Gastrocnemius medialis (tissue), 4 donors: Measurements from ENCODE around the gene THRSP. TPM values are rescaled to one million over a fixed set of nuclear protein-coding genes. Genes with fewer than 3 reads are reported as not detected.

ENCODE experiments used
- ATAC-seq, 2 donors: fragments of 150-250 bp; one replicate each; pipeline ENCODE4 v1.9.1; 2016
- DNase-seq, 2 donors: peaks; one replicate each; pipeline ENCODE4 v3.0.0-alpha.2; 2019
- H3K27ac ChIP-seq, 4 donors: fragments of 200-600 bp; sonication (generic); 1 replicate in 1 of 4; 2 replicates in 3 of 4; pipeline ENCODE4 v1.5.1; 2016 to 2018; ENCODE audit warnings: mild to moderate bottlenecking in 2 of 4, moderate library complexity in 1 of 4
- H3K27me3 ChIP-seq, 3 donors: fragments of 200-600 bp; sonication (generic) in 2 of 3; 1 replicate in 1 of 3; 2 replicates in 2 of 3; pipeline versions ENCODE4 v1.5.1 to v1.6.0; 2016 to 2019; ENCODE audit warnings: mild to moderate bottlenecking in 1 of 3, moderate library complexity in 1 of 3
- H3K36me3 ChIP-seq, 2 donors: fragments of 200-600 bp; sonication (generic) in 1 of 2; one replicate each; pipeline ENCODE4 v1.5.1; 2017 to 2018
- H3K4me1 ChIP-seq, 2 donors: fragments of 200-600 bp; sonication (generic) in 1 of 2; one replicate each; pipeline ENCODE4 v1.5.1; 2016 to 2017; ENCODE audit warnings: mild to moderate bottlenecking in 2 of 2
- H3K4me3 ChIP-seq, 4 donors: fragments of 200-600 bp; sonication (generic) in 3 of 4; 1 replicate in 1 of 4; 2 replicates in 3 of 4; pipeline ENCODE4 v1.5.1; 2016 to 2019; ENCODE audit warnings: mild to moderate bottlenecking in 2 of 4
- H3K9me3 ChIP-seq, 3 donors: fragments of 200-600 bp; sonication (generic) in 2 of 3; 1 replicate in 1 of 3; 2 replicates in 2 of 3; pipeline ENCODE4 v1.5.1; 2016 to 2019
- CTCF ChIP-seq, 5 experiments: fragments of 450-650 bp in 3 of 5; fragments of 200-600 bp in 2 of 5; sonication (generic) in 2 of 5; IDR thresholded peaks in 4 of 5; conservative IDR thresholded peaks in 1 of 5; 1 replicate in 4 of 5; 2 replicates in 1 of 5; pipeline ENCODE4 v1.5.1; 2016 to 2019; ENCODE audit warnings: antibody characterized with exemption in 5 of 5, mild to moderate bottlenecking in 3 of 5, moderate library complexity in 3 of 5
- POLR2A ChIP-seq, 2 donors: fragments of 450-650 bp; IDR thresholded peaks; one replicate each; pipeline ENCODE4 v1.6.1; 2017; ENCODE audit warnings: antibody characterized with exemption in 2 of 2, mild to moderate bottlenecking in 2 of 2, moderate library complexity in 2 of 2
- in situ Hi-C, 4 donors: fragments of 200-750 bp; cut with MboI; loops; one replicate each; pipeline versions ENCODE4 v1.15.0 to v1.8.0; 2017; ENCODE audit warnings: low sequenced_read_pairs in 4 of 4
- intact Hi-C: fragments of 100-400 bp; cut with DNase I; formaldehyde crosslinking; loops from one replicate; pipeline ENCODE4 v1.15.1; 2023; ENCODE audit warnings: low total_unique reads
- total RNA-seq, 4 donors: library from RNA; depleted of rRNA; stranded (reverse); fragments of >200 nt; gene quantifications; one replicate each; pipeline versions ENCODE4 v1.1.0 to v1.2.3, GENCODE V29; 2016

The THRSP gene
- total RNA-seq, 4 donors from 2014 or later, result 0.67 to 31.3 (median 14.0) TPM; not detected in 1

GRCh38 chr11:78066471-78066870 is 2.8 kb downstream of the THRSP start:
- H3K4me3 ChIP-seq, result no peak overlapping the region
- peaks cover 0 to under 1% of the 10 kb centered on the region in 2 donors for H3K36me3 ChIP-seq
- DNase-seq (no peak), ATAC-seq (no peak)
- in situ Hi-C loops (no loop called here), intact Hi-C loops (loop anchor here (5.0 kb wide), 1 partner anchor 74 kb away; the partner anchor contains the start of gene INTS4)
- peak overlapping the region in 1 of 4 donors; percentile 49 for H3K27ac ChIP-seq
- no peaks in the 10 kb centered on the region for H3K27me3 ChIP-seq
- peaks cover 33 to 42% of the 10 kb centered on the region in 2 donors for H3K4me1 ChIP-seq
- TF ChIP-seq POLR2A (IDR thresholded peaks at IDR 0.05), result no peak
- no peak for TF ChIP-seq CTCF (IDR thresholded peaks at IDR 0.05 in 4 of 5, conservative IDR thresholded peaks at IDR 0.05 in 1 of 5)
- no peaks in the 10 kb centered on the region for H3K9me3 ChIP-seq

- Histone ChIP-seq H3K9me3 (no peaks in the 10 kb centered on the region), H3K4me3 (no peak overlapping the region), H3K4me1 (peaks cover 26 to 30% of the 10 kb centered on the region in 2 donors), H3K27ac (peak overlapping the region in 1 of 4 donors; percentile 49), H3K36me3 (peaks cover 0 to 13% of the 10 kb centered on the region in 2 donors), H3K27me3 (no peaks in the 10 kb centered on the region)
- ATAC-seq (no peak), DNase-seq (no peak)
- intact Hi-C loops (loop anchor here (5.0 kb wide), 1 partner anchor 75 kb away; the partner anchor contains the start of gene INTS4), in situ Hi-C loops (no loop called here)
- no peak for TF ChIP-seq CTCF (IDR thresholded peaks at IDR 0.05 in 4 of 5, conservative IDR thresholded peaks at IDR 0.05 in 1 of 5)
Measured at GRCh38 chr11:78067704-78068103, 4.0 kb downstream of the THRSP start.

- Histone ChIP-seq H3K4me1 (peaks cover 9 to 22% of the 10 kb centered on the region in 2 donors), H3K9me3 (no peaks in the 10 kb centered on the region), H3K27ac (peak overlapping the region in 1 of 4 donors; percentile 49), H3K27me3 (no peaks in the 10 kb centered on the region), H3K36me3 (peaks cover 0 to 14% of the 10 kb centered on the region in 2 donors), H3K4me3 (no peak overlapping the region)
- intact Hi-C loops, result loop anchor here (5.0 kb wide), 1 partner anchor 77 kb away; the partner anchor contains the start of gene INTS4
- ATAC-seq (no peak), DNase-seq (no peak)
- in situ Hi-C loops, result no loop called here
- no peak for TF ChIP-seq POLR2A (IDR thresholded peaks at IDR 0.05)
- TF ChIP-seq CTCF (IDR thresholded peaks at IDR 0.05 in 4 of 5, conservative IDR thresholded peaks at IDR 0.05 in 1 of 5), result no peak
Measured at GRCh38 chr11:78069465-78069864, 5.8 kb downstream of the THRSP start.

GRCh38 chr11:78070621-78071020 is 7.0 kb downstream of the THRSP start:
- H3K4me1 ChIP-seq, result peaks cover 18 to 28% of the 10 kb centered on the region in 2 donors

More at GRCh38 chr11:78070621-78071020, 7.0 kb downstream of the THRSP start:
- ATAC-seq, result no peak
- TF ChIP-seq CTCF (IDR thresholded peaks at IDR 0.05 in 4 of 5, conservative IDR thresholded peaks at IDR 0.05 in 1 of 5), result no peak
- no peak for TF ChIP-seq POLR2A (IDR thresholded peaks at IDR 0.05)
- peaks cover 0 to 14% of the 10 kb centered on the region in 2 donors for H3K36me3 ChIP-seq
- H3K4me3 ChIP-seq, result no peak overlapping the region
- intact Hi-C loops (no loop called here), in situ Hi-C loops (no loop called here)
- H3K27me3 ChIP-seq, result no peaks in the 10 kb centered on the region
- DNase-seq, result no peak
- no peaks in the 10 kb centered on the region for H3K9me3 ChIP-seq
- H3K27ac ChIP-seq, result peak overlapping the region in 2 of 4 donors; percentile 26 to 33
